GM23338 (cell line): Measurements from ENCODE around the gene ZFP92.

Experiments
- CREB1 ChIP-seq: fragments of 250-450 bp; sonication (Bioruptor Pico); IDR thresholded peaks from 2 replicates; pipeline ENCODE4 v1.5.0; 2020; ENCODE audit warnings: low read depth, mild to moderate bottlenecking, moderate library complexity
- ETS1 ChIP-seq: IDR thresholded peaks from 2 replicates; pipeline ENCODE4 v1.6.1; 2016; ENCODE audit warnings: antibody characterized with exemption
- EZH2 ChIP-seq: fragments of 200-600 bp; sonication (generic); IDR thresholded peaks from one replicate; pipeline ENCODE4 v1.8.0; 2017; ENCODE audit warnings: antibody characterized with exemption, mild to moderate bottlenecking, low read depth; ENCODE audit not compliant: unreplicated experiment
- EZH2phosphoT487 ChIP-seq: fragments of 200-600 bp; sonication (generic); IDR thresholded peaks from one replicate; pipeline ENCODE4 v1.8.1; 2018; ENCODE audit warnings: antibody characterized with exemption; ENCODE audit not compliant: unreplicated experiment
- JUNB ChIP-seq: IDR thresholded peaks from one replicate; pipeline ENCODE4 v1.6.1; 2016; ENCODE audit warnings: antibody characterized with exemption; ENCODE audit not compliant: unreplicated experiment
- POLR2AphosphoS5 ChIP-seq: IDR thresholded peaks from 2 replicates; pipeline ENCODE4 v1.6.1; 2016; ENCODE audit warnings: antibody characterized with exemption, low read depth
- REST ChIP-seq: IDR thresholded peaks from one replicate; pipeline ENCODE4 v1.6.1; 2018; ENCODE audit warnings: antibody characterized with exemption; ENCODE audit not compliant: unreplicated experiment
- STAT1 ChIP-seq: IDR thresholded peaks from one replicate; pipeline ENCODE4 v1.6.1; 2016; ENCODE audit warnings: antibody characterized with exemption; ENCODE audit not compliant: unreplicated experiment
- ZNF114 ChIP-seq: fragments of 250-450 bp; sonication (Bioruptor Pico); IDR thresholded peaks from 2 replicates; pipeline ENCODE4 v1.5.0; 2020; ENCODE audit warnings: mild to moderate bottlenecking, moderate library complexity
- ZNF331 ChIP-seq: fragments of 250-450 bp; sonication (Bioruptor Pico); IDR thresholded peaks from 2 replicates; pipeline ENCODE4 v1.5.0; 2020; ENCODE audit warnings: low read depth, mild to moderate bottlenecking, moderate library complexity
- TF ChIP-seq, protein P1 (sequence below), 2 experiments: fragments of 200-600 bp in 1 of 2; sonication (generic) in 1 of 2; conservative IDR thresholded peaks; 2 replicates each; pipeline versions ENCODE4 v1.5.1 to v1.6.1; 2016 to 2017; ENCODE audit warnings: antibody characterized with exemption in 2 of 2, low read depth in 2 of 2, mild to moderate bottlenecking in 2 of 2, moderate library complexity in 1 of 2

- TF ChIP-seq, protein P1, sequence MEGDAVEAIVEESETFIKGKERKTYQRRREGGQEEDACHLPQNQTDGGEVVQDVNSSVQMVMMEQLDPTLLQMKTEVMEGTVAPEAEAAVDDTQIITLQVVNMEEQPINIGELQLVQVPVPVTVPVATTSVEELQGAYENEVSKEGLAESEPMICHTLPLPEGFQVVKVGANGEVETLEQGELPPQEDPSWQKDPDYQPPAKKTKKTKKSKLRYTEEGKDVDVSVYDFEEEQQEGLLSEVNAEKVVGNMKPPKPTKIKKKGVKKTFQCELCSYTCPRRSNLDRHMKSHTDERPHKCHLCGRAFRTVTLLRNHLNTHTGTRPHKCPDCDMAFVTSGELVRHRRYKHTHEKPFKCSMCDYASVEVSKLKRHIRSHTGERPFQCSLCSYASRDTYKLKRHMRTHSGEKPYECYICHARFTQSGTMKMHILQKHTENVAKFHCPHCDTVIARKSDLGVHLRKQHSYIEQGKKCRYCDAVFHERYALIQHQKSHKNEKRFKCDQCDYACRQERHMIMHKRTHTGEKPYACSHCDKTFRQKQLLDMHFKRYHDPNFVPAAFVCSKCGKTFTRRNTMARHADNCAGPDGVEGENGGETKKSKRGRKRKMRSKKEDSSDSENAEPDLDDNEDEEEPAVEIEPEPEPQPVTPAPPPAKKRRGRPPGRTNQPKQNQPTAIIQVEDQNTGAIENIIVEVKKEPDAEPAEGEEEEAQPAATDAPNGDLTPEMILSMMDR (conservative IDR thresholded peaks at IDR 0.05; ENCODE audit: low read depth in 2 of 2): no peak
- no peak for TF ChIP-seq EZH2phosphoT487
- TF ChIP-seq EZH2: no peak
- TF ChIP-seq CREB1 (CRISPR knock-in tag): no peak
- TF ChIP-seq REST: no peak
- no peak for TF ChIP-seq POLR2AphosphoS5
- TF ChIP-seq STAT1: no peak
- TF ChIP-seq JUNB: no peak
- TF ChIP-seq ETS1: no peak
- TF ChIP-seq ZNF331 (CRISPR knock-in tag): no peak
- no peak for TF ChIP-seq ZNF114 (CRISPR knock-in tag)
These were observed 18.5 kb upstream of the ZFP92 start for GRCh38 chrX:153392642-153393321.
